Measurements from ENCODE around the gene GUCA2B.

Gene GUCA2B

GRCh38 chr1:42118125-42118524 is 35.1 kb upstream of the GUCA2B start:
- Mint-ChIP-seq H3K27me3 (ENCODE audit: low read depth) (peaks cover 25% of the 10 kb centered on the region), H3K36me3 (ENCODE audit: low read depth) (no peaks in the 10 kb centered on the region), H3K9me3 (peaks cover 10% of the 10 kb centered on the region), H3K4me1 (no peaks in the 10 kb centered on the region), H3K4me3 (no peak overlapping the region), H3K27ac (no peak overlapping the region)
- TF ChIP-seq CTCF (IDR thresholded peaks at IDR 0.05; ENCODE audit: unreplicated experiment in 3 of 3): no peak

DNA sequence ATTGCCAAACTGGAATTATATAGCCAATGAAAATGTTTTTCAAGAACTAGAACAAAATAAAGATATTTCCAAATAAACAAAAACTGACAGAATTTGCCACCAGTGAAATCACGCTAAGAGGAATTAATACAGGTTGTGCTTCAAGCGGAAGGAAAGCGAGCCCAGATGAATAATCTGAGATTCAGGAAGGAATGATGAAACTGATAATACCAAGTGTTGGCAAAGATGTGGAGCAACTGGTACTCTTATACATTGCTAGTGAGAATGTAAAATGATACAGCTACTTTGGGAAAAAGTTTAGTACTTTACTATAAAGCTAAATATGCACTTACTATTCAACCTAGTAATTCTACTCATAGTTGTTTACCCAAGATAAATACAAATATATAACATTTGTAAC is 30.8 kb upstream of the GUCA2B start:
- no peak for TF ChIP-seq CTCF (IDR thresholded peaks at IDR 0.05; ENCODE audit: unreplicated experiment in 3 of 3)
- no peak overlapping the region for H3K27ac Mint-ChIP-seq
- H3K4me3 Mint-ChIP-seq: no peak overlapping the region
- H3K36me3 Mint-ChIP-seq (ENCODE audit: low read depth): no peaks in the 10 kb centered on the region
- no peaks in the 10 kb centered on the region for H3K4me1 Mint-ChIP-seq
- peaks cover 2% of the 10 kb centered on the region for H3K27me3 Mint-ChIP-seq (ENCODE audit: low read depth)
- H3K9me3 Mint-ChIP-seq: peaks cover 16% of the 10 kb centered on the region

GRCh38 chr1:42125552-42125951 is 27.7 kb upstream of the GUCA2B start:
- Mint-ChIP-seq H3K9me3 (peaks cover 16% of the 10 kb centered on the region), H3K36me3 (ENCODE audit: low read depth) (no peaks in the 10 kb centered on the region), H3K27ac (no peak overlapping the region), H3K4me1 (no peaks in the 10 kb centered on the region), H3K27me3 (ENCODE audit: low read depth) (peaks cover 16% of the 10 kb centered on the region), H3K4me3 (no peak overlapping the region)
- no peak for TF ChIP-seq CTCF (IDR thresholded peaks at IDR 0.05; ENCODE audit: unreplicated experiment in 3 of 3)

GRCh38 chr1:42127767-42128166 is 25.4 kb upstream of the GUCA2B start:
- no peak overlapping the region for H3K4me3 Mint-ChIP-seq
- TF ChIP-seq CTCF (IDR thresholded peaks at IDR 0.05; ENCODE audit: unreplicated experiment in 3 of 3): no peak
- H3K4me1 Mint-ChIP-seq: no peaks in the 10 kb centered on the region
- peaks cover 6% of the 10 kb centered on the region for H3K9me3 Mint-ChIP-seq
- H3K27ac Mint-ChIP-seq: no peak overlapping the region
- peaks cover 16% of the 10 kb centered on the region for H3K27me3 Mint-ChIP-seq (ENCODE audit: low read depth)
- H3K36me3 Mint-ChIP-seq (ENCODE audit: low read depth): no peaks in the 10 kb centered on the region

DNA sequence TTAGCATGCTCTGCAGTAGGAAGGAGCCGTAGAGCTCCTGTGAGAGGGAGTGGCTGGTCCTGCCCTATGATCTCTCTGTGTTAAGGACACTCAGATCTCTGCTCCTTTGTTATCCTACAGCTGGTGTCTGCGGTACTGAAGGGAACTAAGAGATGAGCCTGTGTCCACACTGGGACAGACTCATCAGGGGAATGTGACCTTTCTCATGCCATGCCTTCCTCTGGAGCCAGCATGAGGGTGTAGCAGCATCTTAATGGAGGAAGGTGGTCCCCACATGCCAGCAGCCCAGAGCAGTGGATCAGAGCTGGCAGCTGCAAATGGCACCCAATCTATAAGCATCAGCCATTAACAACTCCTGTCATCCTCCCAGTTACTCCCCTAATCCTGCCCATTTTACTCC is 24.7 kb upstream of the GUCA2B start:
- H3K9me3 Mint-ChIP-seq: peaks cover 5% of the 10 kb centered on the region
- H3K36me3 Mint-ChIP-seq (ENCODE audit: low read depth): no peaks in the 10 kb centered on the region
- no peak for TF ChIP-seq CTCF (IDR thresholded peaks at IDR 0.05; ENCODE audit: unreplicated experiment in 3 of 3)
- no peaks in the 10 kb centered on the region for H3K4me1 Mint-ChIP-seq
- H3K27me3 Mint-ChIP-seq (ENCODE audit: low read depth): peaks cover 16% of the 10 kb centered on the region
- H3K4me3 Mint-ChIP-seq: no peak overlapping the region
- no peak overlapping the region for H3K27ac Mint-ChIP-seq

DNA sequence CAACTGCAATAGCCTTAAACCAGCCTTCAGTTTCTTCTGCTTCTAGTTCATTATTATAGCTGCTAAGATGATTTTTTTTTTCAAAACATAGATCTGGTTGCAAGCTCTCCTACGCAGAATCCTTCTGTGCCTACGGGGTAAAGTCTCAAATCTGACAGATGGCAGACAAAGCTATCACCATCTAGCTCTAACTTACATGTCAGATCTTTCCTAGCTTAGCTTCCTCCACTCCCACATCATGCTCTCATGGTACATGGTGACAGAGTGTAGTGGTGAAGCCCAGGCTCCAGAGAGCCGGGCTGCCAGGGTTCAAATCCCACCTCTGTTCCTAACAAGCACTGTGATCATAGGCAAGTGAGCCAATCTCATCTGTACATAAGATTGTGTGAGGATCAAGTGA is 24.2 kb upstream of the GUCA2B start:
- no peak for TF ChIP-seq CTCF (IDR thresholded peaks at IDR 0.05; ENCODE audit: unreplicated experiment in 3 of 3)
- Mint-ChIP-seq H3K36me3 (ENCODE audit: low read depth) (no peaks in the 10 kb centered on the region), H3K27me3 (ENCODE audit: low read depth) (peaks cover 19% of the 10 kb centered on the region), H3K27ac (no peak overlapping the region), H3K4me3 (no peak overlapping the region), H3K4me1 (no peaks in the 10 kb centered on the region), H3K9me3 (peaks cover 2% of the 10 kb centered on the region)

Data from nephron (organoid).